A673 (cell line): ENCODE measurements around the gene ZNF362. TPM values are rescaled to one million over a fixed set of nuclear protein-coding genes. Genes with fewer than 3 reads are reported as not detected.

ENCODE experiments used
- BruUV-seq: library from RNA; stranded (reverse); fragments of 400-500 nt; replicated peaks from 2 replicates; lab custom pipeline; 2021; lab: Mats Ljungman, UMichigan
- CTCF ChIA-PET: fragments of 300-600 bp; sonication (Branson Sonifier 250); formaldehyde crosslinking; loops from one replicate; lab custom pipeline; 2022; ENCODE audit warnings: antibody characterized with exemption; lab: Charles Lee
- POLR2A ChIA-PET: fragments of 300-600 bp; sonication (Branson Sonifier 250); formaldehyde crosslinking; loops from one replicate; lab custom pipeline; 2022; ENCODE audit warnings: antibody characterized with exemption; ENCODE audit not compliant: low non-redundant PET; lab: Charles Lee
- DNase-seq: peaks from one replicate; pipeline ENCODE4 v3.0.0-alpha.2; 2015; ENCODE audit warnings: low spot score
- H3K27ac ChIP-seq: fragments of 200-600 bp; sonication (generic); 2 replicates; pipeline ENCODE4 v1.5.1; 2016; ENCODE audit warnings: mixed run types, low read depth, mild to moderate bottlenecking, mixed read lengths, antibody characterized with exemption, low read length; ENCODE audit not compliant: poor library complexity, severe bottlenecking
- H3K27me3 ChIP-seq: fragments of 200-600 bp; sonication (generic); replicated peaks from 2 replicates; pipeline ENCODE4 v1.6.1; 2017; ENCODE audit warnings: mixed run types, low read depth, mild to moderate bottlenecking, mixed read lengths, antibody characterized with exemption, low read length; ENCODE audit not compliant: insufficient read depth, poor library complexity
- H3K36me3 ChIP-seq: fragments of 200-600 bp; sonication (generic); 2 replicates; pipeline ENCODE4 v1.6.1; 2016; ENCODE audit warnings: mixed run types, mild to moderate bottlenecking, mixed read lengths, antibody characterized with exemption, low read length; ENCODE audit not compliant: insufficient read depth, poor library complexity, severe bottlenecking
- H3K4me1 ChIP-seq: fragments of 200-600 bp; sonication (generic); 2 replicates; pipeline ENCODE4 v1.6.1; 2017; ENCODE audit warnings: mixed run types, mild to moderate bottlenecking, mixed read lengths, antibody characterized with exemption, low read length; ENCODE audit not compliant: insufficient read depth, poor library complexity, severe bottlenecking
- H3K4me3 ChIP-seq: fragments of 200-600 bp; sonication (generic); 2 replicates; pipeline ENCODE4 v1.5.1; 2016; ENCODE audit warnings: low read depth, mixed run types, mild to moderate bottlenecking, mixed read lengths, low read length; ENCODE audit not compliant: poor library complexity, severe bottlenecking
- H3K9me3 ChIP-seq: fragments of 200-600 bp; sonication (generic); 2 replicates; pipeline ENCODE4 v1.6.1; 2016; ENCODE audit warnings: mixed run types, low read depth, mild to moderate bottlenecking, mixed read lengths, antibody characterized with exemption, low read length; ENCODE audit not compliant: poor library complexity, severe bottlenecking
- CTCF ChIP-seq: fragments of 300-800, 200-600 bp; sonication (generic); conservative IDR thresholded peaks from 2 replicates; pipeline ENCODE4 v1.5.1; 2017; ENCODE audit warnings: low read depth, mild to moderate bottlenecking, antibody characterized with exemption, low read length, moderate library complexity, mixed read lengths
- EZH2 ChIP-seq: fragments of 200-600 bp; sonication (generic); IDR thresholded peaks from 2 replicates; pipeline ENCODE4 v1.6.1; 2017; ENCODE audit warnings: borderline replicate concordance, low read depth, mild to moderate bottlenecking, mixed read lengths, antibody characterized with exemption, low read length; ENCODE audit not compliant: poor library complexity, severe bottlenecking
- intact Hi-C: fragments of 100-400 bp; cut with micrococcal nuclease; formaldehyde crosslinking; loops from one replicate; pipeline ENCODE4 v1.10.0; 2022; ENCODE audit not compliant: unreplicated experiment
- total RNA-seq: library from RNA; stranded (reverse); gene quantifications from 2 replicates; pipeline ENCODE4 v1.2.3, GENCODE V29; 2021

Gene ZNF362
- total RNA-seq, 1 experiment from 2014 or later = 40.1 TPM

GRCh38 chr1:33311706-33312412 lies 55.6 kb downstream of the ZNF362 start:
- Histone ChIP-seq H3K9me3 (no peaks in the 10 kb centered on the region), H3K36me3 (no peaks in the 10 kb centered on the region), H3K27me3 (no peaks in the 10 kb centered on the region), H3K27ac (no peak overlapping the region), H3K4me3 (no peak overlapping the region), H3K4me1 (peaks cover 5% of the 10 kb centered on the region)
- DNase-seq = no peak
- CTCF ChIA-PET = no interaction called here
- BruUV-seq = no TSS peak
- intact Hi-C loops = no loop called here
- POLR2A ChIA-PET = interaction anchor here (0.6 kb wide), 1 partner anchor 51 kb away, joined by 3 read pairs; no protein-coding TSS in a partner anchor
- TF ChIP-seq EZH2 = no peak
- no peak for TF ChIP-seq CTCF

- no peaks in the 10 kb centered on the region for H3K27me3 ChIP-seq
- POLR2A ChIA-PET = no interaction called here
- BruUV-seq = no TSS peak
- H3K36me3 ChIP-seq = no peaks in the 10 kb centered on the region
- peaks cover 5% of the 10 kb centered on the region for H3K4me1 ChIP-seq
- CTCF ChIA-PET = no interaction called here
- H3K27ac ChIP-seq = no peak overlapping the region
- no peaks in the 10 kb centered on the region for H3K9me3 ChIP-seq
- DNase-seq = no peak
- intact Hi-C loops = no loop called here
- TF ChIP-seq CTCF (no peak), EZH2 (no peak)
- H3K4me3 ChIP-seq = no peak overlapping the region
Measured at GRCh38 chr1:33312413-33312749, 56.1 kb downstream of the ZNF362 start.

- no peak for DNase-seq
- Histone ChIP-seq H3K4me3 (no peak overlapping the region), H3K27me3 (no peaks in the 10 kb centered on the region), H3K4me1 (peaks cover 5% of the 10 kb centered on the region), H3K27ac (no peak overlapping the region), H3K36me3 (no peaks in the 10 kb centered on the region), H3K9me3 (no peaks in the 10 kb centered on the region)
- POLR2A ChIA-PET = no interaction called here
- TF ChIP-seq CTCF (no peak), EZH2 (no peak)
- CTCF ChIA-PET = interaction anchor here (0.7 kb wide), 1 partner anchor 324 kb away, joined by 5 read pairs; no protein-coding TSS in a partner anchor
- intact Hi-C loops = no loop called here
- no TSS peak for BruUV-seq
Measured at GRCh38 chr1:33314416-33314815, 58.1 kb downstream of the ZNF362 start.
